ENCODE measurements around the gene CLTA.
"Not testable (repeated sequence)": the region's sequence is repeated elsewhere in the genome, so short reads cannot be mapped to it uniquely, and the experiment has no call there.

DNA sequence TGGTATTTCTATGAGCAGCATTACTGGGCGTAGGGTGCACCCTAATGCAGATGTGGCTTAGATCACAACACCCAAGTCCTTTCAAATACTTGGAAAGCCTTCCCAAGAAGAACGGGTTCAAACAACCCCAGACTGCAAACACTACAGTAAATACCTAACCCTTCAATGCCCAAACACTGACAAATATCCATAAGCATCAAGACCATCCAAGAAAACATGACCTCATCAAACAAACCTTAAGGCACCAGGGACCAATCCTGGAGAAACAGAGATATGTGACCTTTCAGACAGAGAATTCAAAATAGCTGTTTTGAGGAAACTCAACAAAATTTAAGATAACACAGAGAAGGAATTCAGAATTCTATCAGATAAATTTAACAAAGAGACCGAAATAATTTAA lies 15.5 kb upstream of the CLTA start:
- TF ChIP-seq, protein P1, sequence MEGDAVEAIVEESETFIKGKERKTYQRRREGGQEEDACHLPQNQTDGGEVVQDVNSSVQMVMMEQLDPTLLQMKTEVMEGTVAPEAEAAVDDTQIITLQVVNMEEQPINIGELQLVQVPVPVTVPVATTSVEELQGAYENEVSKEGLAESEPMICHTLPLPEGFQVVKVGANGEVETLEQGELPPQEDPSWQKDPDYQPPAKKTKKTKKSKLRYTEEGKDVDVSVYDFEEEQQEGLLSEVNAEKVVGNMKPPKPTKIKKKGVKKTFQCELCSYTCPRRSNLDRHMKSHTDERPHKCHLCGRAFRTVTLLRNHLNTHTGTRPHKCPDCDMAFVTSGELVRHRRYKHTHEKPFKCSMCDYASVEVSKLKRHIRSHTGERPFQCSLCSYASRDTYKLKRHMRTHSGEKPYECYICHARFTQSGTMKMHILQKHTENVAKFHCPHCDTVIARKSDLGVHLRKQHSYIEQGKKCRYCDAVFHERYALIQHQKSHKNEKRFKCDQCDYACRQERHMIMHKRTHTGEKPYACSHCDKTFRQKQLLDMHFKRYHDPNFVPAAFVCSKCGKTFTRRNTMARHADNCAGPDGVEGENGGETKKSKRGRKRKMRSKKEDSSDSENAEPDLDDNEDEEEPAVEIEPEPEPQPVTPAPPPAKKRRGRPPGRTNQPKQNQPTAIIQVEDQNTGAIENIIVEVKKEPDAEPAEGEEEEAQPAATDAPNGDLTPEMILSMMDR (IDR thresholded peaks at IDR 0.05), result not testable (repeated sequence)
- TF ChIP-seq POLR2A (IDR thresholded peaks at IDR 0.05), result not testable (repeated sequence)
